HG02588 (cell line): ENCODE data around the gene CHP2.

Source experiments
- ATAC-seq: cut with Tn5 transposase; IDR thresholded peaks from one replicate; pipeline ENCODE4 v1.9.1; 2021; ENCODE audit warnings: mild to moderate bottlenecking, moderate library complexity; ENCODE audit not compliant: unreplicated experiment

CHP2 gene

DNA sequence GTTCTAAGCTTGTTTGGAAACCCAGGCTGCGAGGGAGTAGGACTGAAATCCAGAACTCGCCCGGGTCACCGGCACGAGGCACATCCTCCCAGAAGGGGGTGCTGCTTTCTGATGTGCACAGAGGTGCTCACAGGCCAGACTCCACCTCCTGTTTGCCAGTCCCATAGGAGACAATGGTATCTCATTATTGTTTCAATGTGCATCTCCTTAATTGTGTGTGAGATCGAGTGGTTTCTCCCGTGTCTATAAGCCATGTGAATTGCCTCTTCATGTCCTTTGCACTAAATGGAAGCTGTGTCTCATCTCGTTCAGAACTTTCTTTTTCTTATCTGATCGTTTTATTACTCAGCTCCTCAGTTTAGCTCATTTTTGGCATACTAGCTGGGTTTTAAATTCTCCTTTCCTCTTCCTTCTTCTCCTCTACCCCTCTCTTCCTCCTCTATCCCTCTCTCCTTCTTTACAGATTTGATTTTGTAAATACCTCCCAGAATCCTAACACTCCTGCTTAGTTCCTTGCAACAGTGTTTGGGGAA is 48.8 kb downstream of the CHP2 start:
- ATAC-seq: peak; percentile 68

GRCh38 chr16:23807028-23807427 is 52.2 kb downstream of the CHP2 start:
- ATAC-seq: no peak
